ENCODE data around the gene KRT73. TPM values are rescaled to one million over a fixed set of nuclear protein-coding genes. Genes with fewer than 3 reads are reported as not detected.

Gene KRT73
- polyA plus RNA-seq, 12 donors, result 0.05 to 0.15 TPM; not detected in 10

DNA sequence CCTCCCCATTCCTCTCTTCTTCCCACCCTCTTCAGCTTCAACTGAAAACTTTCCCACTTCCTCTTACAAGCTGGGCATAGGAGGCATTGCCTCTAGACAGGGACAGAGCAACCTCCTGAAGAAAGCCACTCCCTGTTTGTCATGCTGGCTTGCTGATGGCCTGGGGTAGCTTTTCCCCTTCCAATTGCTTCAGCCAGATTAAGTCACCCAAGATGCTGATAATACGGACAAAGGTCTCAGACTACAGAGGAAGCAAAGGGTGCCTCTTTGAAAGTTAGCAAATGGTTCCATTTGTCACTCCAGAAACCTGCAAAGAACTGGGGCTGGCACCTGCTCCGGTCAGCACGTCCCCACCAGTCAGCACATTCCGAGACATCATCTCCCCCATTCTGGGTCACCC is 27.6 kb upstream of the KRT73 start:
- no peak for DNase-seq

DNA sequence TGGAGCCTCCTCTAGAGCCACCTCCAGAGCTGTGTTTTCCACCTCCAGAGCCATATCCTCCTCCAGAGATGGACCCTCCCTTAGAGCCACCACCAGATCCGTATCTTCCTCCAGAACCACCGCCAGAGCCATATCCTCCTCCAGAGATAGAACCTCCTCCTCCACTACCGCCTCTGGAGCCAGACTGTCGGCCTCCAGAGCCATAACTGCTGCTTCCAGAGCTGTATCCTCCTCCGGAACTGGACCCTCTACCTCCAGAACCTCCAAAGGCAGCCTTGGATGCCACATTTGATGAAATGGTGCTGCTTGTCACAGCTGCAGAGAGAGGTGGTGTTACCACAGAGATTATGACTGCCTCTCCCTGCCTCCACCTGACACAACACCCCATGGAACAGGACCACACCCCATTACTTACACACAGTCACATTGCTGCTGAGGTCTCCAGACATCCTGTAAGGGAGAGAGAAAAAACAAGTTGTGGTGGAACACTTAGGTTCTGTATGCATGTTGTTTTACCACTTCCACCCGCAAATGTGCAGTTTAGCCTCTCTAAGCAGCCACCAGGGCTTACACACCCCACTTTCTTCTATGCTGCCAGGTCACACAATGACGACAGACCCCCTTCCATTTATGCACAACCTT is 26.9 kb upstream of the KRT73 start:
- no peak for DNase-seq

- DNase-seq, result no peak
Observed at GRCh38 chr12:52644078-52644415, 25.7 kb upstream of the KRT73 start.

- DNase-seq, result no peak
Observed at GRCh38 chr12:52643233-52644077, 25.1 kb upstream of the KRT73 start.

DNA sequence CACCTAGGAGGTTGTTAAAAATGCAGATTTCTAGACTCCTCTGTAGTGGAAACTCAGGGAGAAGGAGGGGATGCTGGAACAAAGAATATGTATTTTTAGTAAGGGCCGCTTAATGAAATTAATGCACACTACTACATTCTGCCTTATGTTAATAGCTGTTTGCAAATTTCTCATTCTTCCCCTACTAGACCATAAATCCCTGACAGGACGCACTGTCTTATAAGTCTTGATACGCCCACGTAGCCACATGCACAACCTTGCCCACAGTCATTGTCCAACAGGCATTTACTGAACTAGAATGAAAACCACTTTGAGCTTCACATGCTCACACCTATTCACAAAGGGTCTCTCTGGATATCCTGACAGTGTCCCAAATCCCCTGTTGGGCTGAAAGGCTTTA is 23.1 kb upstream of the KRT73 start:
- no peak for DNase-seq

- DNase-seq, result no peak
Observed at GRCh38 chr12:52637299-52637698, 18.9 kb upstream of the KRT73 start.

- no peak for DNase-seq
Observed at GRCh38 chr12:52636592-52637258, 18.4 kb upstream of the KRT73 start.

DNA sequence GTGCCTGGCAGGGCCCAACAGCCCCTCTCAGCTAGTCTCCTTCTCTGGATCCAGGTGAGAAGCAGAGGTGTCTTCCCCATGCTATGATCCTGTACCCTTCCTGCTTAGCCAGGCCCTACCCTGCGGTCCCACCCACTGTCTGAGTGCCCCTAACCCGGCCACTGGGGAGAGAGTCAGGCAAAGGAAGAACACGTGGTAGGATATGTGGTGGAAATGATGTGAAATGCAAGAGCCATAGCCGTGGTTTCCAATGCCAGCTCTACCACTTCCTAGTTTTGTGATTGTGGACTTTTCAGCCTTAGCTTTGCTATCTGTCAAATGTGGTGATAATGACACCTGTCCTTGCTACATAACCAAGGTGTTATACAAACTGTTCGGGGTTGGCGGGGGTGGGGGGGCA is 17.8 kb upstream of the KRT73 start:
- DNase-seq, result no peak

GRCh38 chr12:52634266-52635056 is 16.1 kb upstream of the KRT73 start:
- peak; percentile 22 for DNase-seq

- DNase-seq, result no peak
Observed at GRCh38 chr12:52633383-52633782, 15.0 kb upstream of the KRT73 start.

- no peak for DNase-seq
Observed at GRCh38 chr12:52632656-52633055, 14.3 kb upstream of the KRT73 start.

GRCh38 chr12:52631676-52632459 is 13.5 kb upstream of the KRT73 start:
- DNase-seq, result no peak

GRCh38 chr12:52631264-52631663 is 12.9 kb upstream of the KRT73 start:
- no peak for DNase-seq

GRCh38 chr12:52630599-52631200 is 12.3 kb upstream of the KRT73 start:
- no peak for DNase-seq

GRCh38 chr12:52630008-52630500 is 11.7 kb upstream of the KRT73 start:
- no peak for DNase-seq

GRCh38 chr12:52629281-52630007 is 11.1 kb upstream of the KRT73 start:
- no peak for DNase-seq

GRCh38 chr12:52628841-52629240 is 10.5 kb upstream of the KRT73 start:
- no peak for DNase-seq

DNA sequence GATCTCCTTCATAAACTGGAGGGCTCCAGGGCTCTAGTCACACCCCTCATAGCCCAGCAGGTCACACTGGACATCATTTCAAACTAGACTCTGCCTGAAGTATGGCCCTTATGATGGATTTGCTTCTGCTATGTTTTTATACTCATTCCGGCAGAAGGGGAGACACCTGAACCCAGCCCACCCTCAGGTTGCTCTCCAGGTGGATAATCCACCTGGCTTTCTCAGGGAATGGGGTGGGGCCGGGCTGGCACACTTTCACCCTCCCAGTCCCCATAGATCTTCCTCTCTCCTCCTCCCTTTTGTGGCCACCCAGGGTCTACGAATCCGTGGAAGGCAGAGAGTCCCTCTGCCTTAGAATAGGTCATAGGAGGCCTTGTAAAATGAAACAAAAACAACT is 9.8 kb upstream of the KRT73 start:
- no peak for DNase-seq

- DNase-seq, result no peak
Observed at GRCh38 chr12:52627395-52628110, 9.2 kb upstream of the KRT73 start.
